Stimulated activated CD8-positive, alpha-beta memory T cell treated with anti-CD3 and anti-CD28 coated beads, Interleukin-7, amount 100 ng/mL, for 24 hours (primary cell): ENCODE results near the gene RRP15.
"Not testable (repeated sequence)": the region's sequence is repeated elsewhere in the genome, so short reads cannot be mapped to it uniquely, and the experiment has no call there.

ENCODE experiments used
- DNase-seq: peaks from one replicate; pipeline ENCODE4 v3.0.0-alpha.2; 2020; ENCODE audit warnings: low read depth

Gene RRP15

GRCh38 chr1:218297461-218297860 is 12.4 kb downstream of the RRP15 start:
- no peak for DNase-seq

DNA sequence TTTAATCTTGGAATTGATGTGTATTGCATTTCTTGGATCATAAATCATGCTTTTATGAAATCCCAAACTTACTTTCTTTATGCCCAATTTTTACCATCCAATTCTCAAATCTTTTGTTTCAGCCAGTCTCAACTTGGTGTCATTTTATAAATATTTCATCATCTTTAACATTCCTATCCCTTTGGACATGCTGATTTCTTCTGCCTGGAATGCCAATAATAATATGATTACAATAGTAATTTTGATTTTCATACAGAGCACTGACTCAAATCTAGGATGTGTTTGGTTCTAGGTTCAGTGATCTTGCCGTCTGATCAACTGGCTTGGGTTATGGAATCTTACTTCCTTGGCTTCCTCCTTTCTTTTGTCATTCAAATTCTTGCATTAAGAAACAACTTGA is 12.8 kb downstream of the RRP15 start:
- no peak for DNase-seq

DNA sequence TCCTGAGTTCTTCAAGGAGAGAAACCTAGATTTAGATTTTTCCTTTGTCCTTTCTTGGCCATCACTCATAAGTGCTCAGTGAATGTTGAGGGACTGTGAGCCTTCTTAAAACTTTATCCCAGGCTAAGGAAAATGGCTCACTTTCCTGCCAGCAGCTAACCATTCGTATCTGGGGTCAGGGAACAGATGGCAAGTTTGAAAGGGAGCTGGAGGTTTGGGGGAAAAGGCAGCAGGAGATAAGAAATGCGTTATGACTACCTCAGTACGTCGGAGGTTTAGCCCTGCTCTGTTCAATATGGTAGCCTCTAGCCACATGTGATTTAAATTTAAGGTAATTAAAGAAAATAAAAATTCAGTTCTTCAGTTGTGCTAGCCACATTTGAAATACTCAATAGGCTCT is 13.3 kb downstream of the RRP15 start:
- DNase-seq = no peak

DNA sequence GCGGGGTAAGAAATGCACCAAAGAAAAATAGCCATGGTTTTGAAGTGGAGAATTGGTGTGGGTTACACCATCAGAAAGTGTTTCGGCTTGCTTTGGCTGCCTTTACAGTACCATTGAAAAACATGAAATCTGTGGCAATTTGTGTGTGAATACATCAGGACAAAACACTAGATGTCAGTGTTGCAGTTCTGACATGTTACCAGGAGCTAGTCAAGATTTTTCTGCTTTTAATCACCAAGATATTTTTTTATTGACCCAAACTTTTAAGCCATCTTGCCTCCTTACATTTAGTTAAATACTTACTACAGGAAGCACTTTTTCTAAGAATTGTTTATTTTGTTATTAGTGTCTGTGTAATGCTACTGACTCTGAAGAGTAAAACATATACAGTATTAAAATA is 14.3 kb downstream of the RRP15 start:
- no peak for DNase-seq

GRCh38 chr1:218301217-218301616 is 16.1 kb downstream of the RRP15 start:
- no peak for DNase-seq

DNA sequence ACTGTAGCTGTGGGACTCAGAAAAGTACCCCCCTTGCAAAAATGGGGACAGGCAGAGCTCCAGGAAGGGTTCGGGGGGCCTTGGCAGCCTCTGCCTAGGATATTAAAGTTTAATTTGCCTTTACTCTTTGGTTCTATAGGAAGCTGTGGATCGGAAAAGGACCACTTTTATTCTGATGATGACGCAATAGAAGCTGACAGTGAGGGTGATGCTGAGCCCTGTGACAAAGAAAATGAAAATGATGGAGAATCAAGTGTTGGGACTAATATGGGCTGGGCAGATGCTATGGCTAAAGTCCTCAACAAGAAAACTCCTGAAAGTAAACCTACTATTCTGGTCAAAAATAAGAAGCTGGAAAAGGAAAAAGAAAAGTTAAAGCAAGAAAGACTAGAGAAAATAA is 17.1 kb downstream of the RRP15 start:
- DNase-seq = no peak

DNA sequence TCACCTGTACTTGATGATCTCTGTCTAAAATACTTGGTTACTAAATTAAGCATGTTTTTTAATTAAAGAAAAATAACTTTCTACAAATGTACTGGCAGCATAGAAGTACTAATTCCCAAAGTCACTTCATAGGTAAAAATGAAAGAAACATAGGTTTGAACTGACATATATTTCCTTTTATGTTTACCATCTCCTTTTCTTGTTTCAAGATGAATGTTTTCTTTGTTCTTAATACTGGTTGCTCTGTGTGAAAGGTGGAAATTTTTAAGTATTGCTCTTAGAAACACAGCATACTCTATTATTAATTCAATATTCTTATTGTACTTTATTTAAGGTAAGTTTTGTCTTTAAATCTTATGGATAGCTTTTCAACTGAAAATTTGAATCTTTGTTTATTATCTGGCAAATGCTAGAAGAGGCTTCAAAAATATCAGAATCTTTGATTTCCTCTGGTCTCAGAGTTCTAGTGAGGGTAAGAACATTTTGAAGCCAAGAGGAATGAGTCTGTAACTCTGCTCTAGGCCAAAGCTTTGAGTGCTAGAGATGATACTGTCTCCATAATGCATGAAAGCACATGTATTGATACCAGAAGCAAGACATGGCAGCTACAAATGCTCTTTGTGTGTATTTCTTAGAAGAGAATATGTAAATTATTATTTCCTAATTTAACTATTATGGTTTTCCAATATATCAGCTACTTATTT is 18.2 kb downstream of the RRP15 start:
- no peak for DNase-seq

- no peak for DNase-seq
These were observed 19.4 kb downstream of the RRP15 start for GRCh38 chr1:218304281-218305039.

DNA sequence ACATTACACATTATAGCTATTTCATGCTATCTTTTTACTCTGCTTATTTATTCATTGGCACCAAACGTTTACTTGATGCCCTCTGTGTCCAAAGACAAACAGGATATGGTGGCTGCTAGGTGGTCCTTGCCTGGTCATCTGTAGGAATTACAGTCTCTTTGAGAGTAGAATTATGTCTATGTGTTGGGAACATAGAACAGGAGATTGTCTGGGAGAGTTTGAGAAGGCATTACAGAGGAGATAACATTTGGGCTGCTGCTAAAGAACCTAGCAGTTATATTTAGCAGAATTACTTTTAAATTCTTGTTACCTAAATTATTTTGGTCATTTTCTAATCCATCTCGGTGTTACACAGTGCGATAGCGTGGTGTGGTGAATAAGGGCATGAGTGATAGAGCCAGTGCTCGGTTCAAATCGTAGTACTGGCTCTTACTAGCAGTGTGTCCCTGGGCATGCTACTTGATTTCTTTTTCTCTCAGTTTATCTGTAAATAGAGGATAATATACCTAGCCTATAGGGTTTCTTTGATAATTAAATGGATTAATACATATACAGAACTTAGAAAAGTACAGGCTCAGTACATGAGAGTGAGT is 20.5 kb downstream of the RRP15 start:
- no peak for DNase-seq

DNA sequence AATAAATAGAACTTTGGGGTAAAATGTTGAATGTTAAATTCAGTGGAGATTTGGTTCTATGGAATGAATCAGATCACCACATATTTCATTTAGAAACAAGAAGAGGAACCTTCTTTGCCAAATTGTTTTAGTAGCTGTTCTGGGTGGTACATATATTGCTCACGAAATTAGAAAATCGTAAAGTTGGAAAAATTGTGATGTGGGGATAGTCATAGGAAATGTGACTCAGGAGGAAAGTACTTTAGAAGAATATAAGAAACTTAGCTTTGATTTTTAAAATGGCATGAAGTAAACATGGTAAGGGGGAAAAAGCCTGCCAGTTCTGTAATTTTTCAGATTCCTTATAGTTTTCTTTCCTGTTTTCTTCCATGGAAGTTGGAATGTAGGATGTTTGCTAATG is 27.4 kb downstream of the RRP15 start:
- no peak for DNase-seq

DNA sequence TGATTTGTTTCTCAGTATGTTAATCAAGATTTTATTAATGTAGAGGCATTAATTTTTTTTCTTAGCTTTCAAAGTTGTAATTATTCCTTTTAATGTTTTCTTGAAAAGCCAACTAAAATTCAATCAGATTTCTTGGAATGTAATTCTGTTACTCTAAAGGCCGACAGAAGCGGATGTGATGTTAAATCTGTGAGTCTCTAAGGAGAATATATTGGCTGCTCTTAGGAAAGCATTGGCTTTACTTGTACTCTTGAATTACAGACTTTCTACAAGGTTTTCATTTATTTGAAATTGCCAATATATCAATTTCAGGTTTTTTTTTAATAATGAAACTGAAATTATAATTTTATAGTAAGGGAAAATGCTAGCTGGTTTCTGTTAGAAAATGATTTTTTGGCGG is 29.2 kb downstream of the RRP15 start:
- no peak for DNase-seq

GRCh38 chr1:218315638-218316037 is 30.5 kb downstream of the RRP15 start:
- no peak for DNase-seq

GRCh38 chr1:218317061-218317460 is 32.0 kb downstream of the RRP15 start:
- no peak for DNase-seq

DNA sequence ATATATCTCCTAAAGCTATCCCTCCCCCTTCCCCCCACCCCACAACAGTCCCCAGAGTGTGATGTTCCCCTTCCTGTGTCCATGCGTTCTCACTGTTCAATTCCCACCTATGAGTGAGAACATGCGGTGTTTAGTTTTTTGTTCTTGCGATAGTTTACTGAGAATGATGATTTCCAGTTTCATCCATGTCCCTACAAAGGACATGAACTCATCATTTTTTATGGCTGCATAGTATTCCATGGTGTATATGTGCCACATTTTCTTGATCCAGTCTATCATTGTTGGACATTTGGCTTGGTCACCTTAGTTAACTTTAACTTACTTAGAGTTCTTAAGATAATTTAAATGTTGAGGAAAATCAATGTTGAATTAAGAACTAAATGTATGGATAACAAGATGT is 35.1 kb downstream of the RRP15 start:
- not testable (repeated sequence) for DNase-seq

GRCh38 chr1:218322762-218323161 is 37.7 kb downstream of the RRP15 start:
- DNase-seq = no peak

- no peak for DNase-seq
These were observed 38.6 kb downstream of the RRP15 start for GRCh38 chr1:218323568-218324225.

GRCh38 chr1:218324226-218324580 is 39.1 kb downstream of the RRP15 start:
- DNase-seq = no peak

DNA sequence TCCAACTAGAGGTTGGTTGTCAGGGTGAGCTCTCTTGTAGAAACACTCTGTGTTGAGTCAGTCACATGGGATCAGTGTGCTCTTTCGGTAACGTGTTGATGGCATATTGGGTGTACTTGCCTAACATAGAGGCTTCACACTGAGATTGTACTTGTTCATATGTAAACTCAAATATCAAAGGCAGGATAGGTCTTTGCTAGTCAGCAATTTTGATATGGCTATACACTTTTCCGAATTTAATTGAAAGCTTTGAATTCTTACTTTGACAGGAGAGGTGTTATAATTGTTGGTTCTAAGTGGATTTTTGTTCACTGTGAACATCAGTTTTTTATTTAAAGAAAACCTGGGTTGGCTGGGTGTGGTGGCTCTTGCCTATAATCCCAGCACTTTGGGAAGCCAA is 43.7 kb downstream of the RRP15 start:
- DNase-seq = no peak

GRCh38 chr1:218330043-218330623 is 45.0 kb downstream of the RRP15 start:
- no peak for DNase-seq

GRCh38 chr1:218332416-218332815 is 47.3 kb downstream of the RRP15 start:
- no peak for DNase-seq

DNA sequence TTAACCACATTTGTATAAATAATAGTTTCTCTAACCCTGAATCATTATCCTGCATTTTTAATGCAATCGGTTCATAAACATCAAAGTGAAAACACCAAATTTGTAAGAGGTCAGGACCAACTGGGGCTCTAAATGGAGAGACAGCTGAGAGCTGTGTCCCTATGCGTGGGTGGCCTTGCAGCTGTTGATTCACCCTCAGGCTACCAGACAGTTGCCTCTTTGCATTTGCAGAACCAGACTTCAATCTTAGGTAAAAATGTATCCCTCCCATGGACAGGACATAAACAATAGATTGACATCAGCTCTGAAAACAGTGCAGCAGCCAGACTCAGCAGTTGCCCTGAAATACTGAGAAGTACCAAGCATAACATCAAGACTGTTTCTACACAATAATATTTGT is 51.2 kb downstream of the RRP15 start:
- DNase-seq = no peak

- DNase-seq = no peak
These were observed 54.3 kb downstream of the RRP15 start for GRCh38 chr1:218339267-218339831.
